GM19438 (cell line): ENCODE measurements around the gene NTM.
A peak's percentile ranks its signal among the peaks of the same experiment; 100 is the strongest.

ENCODE experiments used
- ATAC-seq: cut with Tn5 transposase; IDR thresholded peaks from one replicate; pipeline ENCODE4 v1.9.1; 2021; ENCODE audit warnings: low read depth; ENCODE audit not compliant: unreplicated experiment

Gene NTM

DNA sequence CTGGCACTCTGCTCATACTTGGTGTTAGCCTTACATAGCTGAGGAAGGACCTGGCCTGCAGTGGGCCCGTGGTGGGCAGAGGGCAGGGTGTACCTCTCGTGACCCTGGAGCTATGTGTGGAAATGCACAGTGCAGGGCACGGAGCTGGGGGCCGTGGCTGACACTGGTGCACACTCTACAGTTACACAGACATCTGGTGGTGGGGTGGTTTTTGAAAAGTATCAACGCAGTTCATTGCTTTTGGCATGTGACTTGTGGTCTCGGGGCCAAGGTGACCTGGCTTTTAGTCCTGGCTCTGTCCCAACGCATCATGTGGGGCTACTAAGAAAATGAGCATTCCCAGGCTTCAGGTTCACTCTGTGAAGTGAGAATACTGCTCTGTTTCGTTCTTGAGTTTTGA lies 553.6 kb downstream of the NTM start:
- ATAC-seq = peak; percentile 47

DNA sequence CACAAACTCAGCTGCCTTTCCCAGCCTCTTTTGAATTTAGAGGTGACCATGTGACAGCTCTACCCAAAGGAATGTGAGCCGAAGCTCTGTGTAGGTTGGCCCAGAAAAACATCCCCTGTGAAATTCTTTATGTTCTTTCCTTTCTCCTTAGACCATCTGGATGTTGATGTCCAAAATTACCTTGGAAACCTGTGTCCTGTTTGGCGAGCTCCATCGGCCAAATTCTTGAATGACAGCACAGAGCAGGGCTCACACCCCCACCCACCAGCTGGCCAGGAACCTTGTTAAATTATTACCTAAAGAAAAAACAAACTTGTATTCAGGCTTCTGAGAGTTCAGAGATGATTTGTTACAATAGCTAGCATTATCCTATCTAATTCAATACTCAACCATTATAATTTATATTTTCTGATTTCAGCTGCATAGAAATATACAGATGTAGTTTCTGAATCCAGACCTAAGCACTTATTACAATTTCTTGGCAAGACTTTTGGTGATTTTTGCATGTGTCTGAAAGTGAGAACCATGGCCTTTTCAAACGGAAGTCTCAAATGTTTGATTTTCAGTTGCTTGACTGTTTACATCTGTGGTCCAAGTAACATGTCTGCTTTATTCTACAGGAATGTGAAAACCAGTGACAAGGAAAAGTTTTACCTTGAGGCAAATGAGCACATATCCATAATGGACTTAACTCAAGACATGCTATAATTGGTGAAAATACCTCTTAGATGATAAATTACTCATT lies 554.2 kb downstream of the NTM start:
- ATAC-seq = peak; percentile 46

DNA sequence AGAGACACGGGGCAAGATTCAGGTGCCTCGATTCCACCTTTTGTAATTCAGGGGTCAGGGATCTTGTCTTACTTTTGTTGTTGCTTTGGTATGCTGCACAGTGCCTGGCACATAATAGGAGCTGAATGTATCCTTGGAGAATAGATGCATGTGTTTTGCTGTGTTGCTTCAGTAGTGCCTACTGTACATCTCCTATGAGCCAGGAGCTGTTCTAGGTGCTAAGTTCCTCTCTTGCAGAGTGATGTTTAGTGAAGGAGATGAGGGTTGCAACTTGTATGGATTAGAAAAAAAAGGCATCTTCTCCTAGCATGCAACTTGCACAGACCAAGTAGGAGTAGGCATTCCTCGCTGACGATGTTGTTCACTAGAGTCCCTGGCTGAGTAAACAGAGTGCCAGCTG lies 555.4 kb downstream of the NTM start:
- no peak for ATAC-seq

DNA sequence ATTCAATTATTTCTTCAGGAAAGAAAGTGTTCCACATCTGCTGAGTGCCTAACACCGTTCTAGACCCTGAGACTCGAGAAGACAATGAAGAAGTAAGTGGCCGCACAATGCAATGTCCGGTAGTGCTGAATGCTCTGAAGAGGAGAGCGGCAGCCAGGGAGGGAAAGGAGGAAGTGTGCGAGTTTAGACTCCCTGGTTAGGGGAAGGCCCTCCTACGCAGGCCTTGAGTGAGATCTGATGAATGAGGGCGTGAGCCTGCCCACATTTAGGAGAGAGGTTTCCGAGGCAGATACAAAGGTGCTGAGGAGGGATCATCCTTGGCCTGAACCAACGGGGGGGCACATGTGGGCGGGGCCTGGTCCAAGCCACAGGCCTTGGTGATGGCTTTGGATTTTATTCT lies 558.6 kb downstream of the NTM start:
- ATAC-seq = peak; percentile 49

DNA sequence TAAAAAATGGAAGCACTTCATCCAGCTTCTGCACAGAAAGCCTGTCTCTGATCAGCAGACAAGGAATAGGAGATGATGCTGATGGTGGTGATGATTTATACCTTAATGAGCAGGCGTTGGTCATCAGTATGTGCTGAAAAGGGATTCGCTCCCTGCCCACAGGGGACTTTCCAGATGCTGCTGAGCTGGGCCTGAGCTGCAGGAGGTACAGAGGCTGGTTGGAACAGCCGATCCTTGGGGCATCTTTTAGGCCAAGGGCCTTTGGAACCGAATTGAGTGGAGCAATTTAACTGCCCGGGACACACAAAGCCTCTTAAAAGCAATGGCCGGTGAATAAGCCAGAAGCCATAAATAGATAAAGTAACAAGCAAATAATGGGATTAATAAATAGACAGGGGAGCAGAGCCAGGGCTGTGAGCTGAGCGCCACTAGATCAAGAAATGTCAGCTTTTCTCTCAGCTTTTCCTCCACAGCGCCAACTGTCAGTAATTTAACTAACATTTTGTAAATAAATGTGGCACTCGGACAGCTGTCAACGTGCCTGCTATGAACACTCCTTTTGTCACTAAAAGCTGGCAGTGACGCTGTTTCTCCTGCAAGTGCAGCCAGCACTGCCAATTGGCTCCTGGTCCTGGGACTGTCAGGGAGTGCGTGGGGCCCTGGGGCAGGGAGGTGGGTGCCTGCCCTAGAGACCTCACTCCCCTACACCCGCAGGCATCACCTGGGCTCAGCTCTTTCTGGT lies 562.3 kb downstream of the NTM start:
- no peak for ATAC-seq

DNA sequence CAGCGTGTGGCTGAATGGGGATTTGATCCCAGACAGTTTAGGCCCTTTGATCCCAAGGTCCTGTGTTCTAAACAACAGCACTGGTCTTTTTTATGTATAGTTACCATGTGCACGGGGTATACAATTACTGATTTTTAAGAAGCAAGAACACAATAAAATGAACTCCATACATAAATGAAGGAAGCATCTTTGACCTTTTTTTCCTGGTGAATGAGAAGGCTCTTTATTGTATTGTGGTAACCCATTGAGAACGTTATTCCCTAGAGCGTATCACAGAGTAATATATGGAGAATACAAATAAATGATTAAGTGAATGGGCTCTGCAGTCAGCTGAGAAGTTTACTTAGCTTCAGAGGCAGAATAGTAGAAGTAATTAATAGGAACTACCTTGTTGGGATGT lies 563.6 kb downstream of the NTM start:
- no peak for ATAC-seq

DNA sequence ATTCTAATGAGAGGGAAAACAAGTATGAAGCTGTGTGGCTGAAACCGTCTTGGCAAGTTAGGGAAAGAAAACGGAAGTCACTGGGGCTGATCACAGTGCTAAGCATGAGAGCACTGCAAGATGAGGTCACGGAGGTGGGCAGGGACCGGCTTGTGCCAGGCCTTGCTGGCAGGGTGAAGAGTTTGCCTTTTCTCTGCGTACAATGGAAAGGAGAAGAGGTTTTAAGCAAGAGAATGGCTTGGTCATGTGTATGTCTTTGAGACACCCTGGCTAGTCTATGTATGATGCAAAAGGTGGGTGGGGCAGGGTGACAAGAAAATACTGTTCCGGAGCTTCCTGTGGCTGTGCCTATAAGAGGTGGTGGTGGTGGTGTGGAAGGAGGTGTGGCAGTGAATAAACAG lies 567.9 kb downstream of the NTM start:
- ATAC-seq = no peak

DNA sequence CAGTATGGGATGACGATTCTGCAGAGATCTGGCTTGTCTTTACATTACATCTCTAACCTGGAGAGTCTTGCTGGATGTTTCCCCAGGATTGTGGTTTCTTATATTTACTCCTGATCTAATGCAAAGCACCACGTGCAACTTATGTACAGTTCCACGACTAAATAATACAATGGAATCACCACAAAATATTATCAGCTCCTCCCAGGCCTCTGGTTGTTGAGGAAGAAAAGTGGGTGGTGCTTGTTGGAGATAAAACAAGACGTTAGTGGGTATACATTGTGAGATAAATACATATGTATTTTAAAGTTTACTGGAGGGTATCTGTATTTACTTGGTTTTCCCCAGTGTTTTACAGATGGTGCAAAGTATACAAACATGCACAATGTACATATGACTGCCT lies 569.7 kb downstream of the NTM start:
- no peak for ATAC-seq

DNA sequence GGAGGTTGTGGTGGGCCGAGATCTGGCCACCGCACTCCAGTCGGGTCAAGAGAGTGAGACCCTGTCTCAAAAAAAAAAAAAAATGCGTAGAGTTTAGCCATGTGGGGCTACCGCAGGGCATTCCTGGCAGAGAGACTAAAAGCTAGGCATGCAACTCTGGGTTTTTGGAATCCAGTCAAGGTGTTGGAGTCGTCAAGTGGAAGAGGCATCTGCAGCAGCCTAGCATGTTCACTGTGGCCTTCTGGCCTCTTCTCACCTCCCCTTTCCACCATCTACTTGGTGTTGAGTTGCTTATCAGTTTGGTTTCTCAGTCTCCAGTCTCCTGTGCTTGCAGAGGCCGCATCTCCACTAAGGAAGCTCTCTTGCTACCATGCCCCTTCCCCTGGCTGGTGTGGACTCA lies 572.5 kb downstream of the NTM start:
- ATAC-seq = no peak

DNA sequence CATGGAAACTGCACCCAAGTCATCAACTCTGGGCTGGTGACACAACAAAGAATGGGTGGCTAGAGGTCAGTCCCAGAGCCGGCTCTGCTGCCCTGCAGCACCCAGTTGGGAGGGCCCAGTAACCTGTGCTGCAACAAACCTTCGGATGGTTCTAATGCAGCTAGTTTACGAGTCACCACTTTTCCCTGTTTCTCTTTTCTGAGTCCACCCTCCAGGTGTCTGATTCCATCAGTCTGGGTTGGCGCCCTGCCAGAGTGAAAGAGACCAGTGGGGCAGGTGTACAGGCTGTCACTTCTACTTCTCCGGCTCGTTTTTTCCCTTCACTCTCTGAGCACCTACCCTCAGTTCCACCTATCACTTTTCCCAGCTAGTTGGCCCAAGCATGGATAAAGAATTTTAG lies 572.9 kb downstream of the NTM start:
- no peak for ATAC-seq

DNA sequence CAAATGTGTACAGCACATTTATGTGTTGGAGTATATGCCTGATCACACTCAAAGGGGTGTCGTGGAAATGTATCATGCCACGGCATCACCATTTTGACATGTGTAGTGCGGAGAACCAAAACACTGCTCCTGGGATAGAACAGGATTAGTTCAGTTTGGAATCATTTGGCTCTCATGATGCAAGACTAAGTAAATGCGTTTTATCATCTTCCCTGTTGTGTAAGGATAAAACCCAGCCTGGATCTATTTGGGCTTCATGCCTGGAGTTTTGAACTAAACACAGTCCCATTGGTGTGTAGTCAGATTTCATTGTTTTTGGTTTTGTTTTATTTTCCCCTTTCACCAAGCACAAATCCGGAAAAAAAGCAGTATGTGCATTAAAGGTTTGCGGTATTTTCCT lies 574.3 kb downstream of the NTM start:
- no peak for ATAC-seq

DNA sequence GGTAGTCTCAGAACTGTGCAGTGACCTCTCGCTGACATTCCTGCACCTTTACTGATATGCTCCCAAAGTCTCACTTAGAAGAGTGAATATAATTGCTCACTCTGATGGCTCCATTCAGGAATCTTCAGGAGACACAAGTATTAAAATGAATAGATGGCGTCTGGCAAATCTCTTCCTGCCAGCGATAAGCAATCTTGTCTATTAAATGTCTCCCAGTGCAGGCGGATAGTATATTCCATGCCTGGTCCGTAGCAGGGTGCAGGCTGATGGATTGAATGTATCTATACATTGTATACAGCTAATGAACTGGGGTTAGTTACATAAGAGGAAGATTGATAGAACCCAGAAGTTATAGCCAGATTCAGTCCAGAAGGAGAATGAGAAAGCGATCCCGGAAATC lies 575.3 kb downstream of the NTM start:
- no peak for ATAC-seq

DNA sequence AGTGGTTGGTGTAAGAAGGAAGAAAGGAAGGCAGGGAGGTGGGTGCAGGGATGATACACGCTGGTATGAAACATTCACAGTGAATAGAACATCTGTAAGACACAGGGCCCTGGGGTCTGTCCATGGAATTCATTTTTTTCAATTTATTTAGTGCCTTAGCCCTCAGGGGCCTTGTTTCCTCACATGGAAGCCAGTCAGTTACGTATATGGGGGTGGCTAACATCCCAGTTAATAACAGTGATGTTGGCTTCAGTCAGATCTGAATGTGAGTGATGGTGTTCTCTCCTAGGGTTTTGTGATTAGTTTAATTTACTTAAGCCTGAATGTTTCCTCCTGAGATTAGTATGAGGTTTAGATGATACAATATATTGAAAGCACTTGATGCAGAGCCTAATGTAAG lies 577.1 kb downstream of the NTM start:
- ATAC-seq = no peak

DNA sequence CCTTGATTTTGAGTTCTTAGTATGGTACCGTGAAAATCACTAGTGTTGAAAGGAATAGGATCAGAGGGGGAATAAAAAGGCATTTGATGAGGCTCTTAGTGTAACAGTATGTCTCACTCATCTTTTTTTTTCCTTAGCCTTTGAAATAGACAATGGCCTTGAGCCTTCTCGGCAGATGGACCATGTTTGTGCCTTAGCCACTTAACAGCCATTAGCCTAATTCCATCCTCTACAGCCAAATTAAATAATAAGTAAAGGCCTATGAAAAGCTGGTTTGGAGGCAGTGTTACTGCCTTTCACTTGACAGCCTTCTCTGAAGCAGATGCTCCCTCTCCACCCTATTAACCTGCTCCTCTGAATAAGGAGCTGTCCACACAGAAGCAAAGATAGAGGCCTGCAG lies 580.7 kb downstream of the NTM start:
- ATAC-seq = no peak

DNA sequence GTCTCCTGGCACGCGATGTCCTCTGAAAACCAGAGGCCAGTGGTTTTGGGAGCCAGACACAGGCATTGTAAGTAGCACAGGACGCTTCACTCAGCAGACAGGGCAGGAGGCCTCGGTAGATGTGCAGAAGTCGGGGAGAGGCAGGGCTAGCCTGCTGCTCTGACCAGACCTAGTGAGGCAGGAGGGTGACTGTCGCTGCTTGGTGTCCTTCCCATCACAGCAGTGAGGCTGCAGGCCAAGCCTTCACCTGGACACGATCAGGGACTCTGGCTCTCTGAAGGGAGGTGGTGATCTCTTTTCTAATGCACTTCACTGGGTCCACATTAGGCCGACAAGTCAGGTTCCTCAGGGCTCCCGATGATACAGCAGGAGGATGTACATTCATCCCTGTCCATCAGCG lies 583.7 kb downstream of the NTM start:
- no peak for ATAC-seq

DNA sequence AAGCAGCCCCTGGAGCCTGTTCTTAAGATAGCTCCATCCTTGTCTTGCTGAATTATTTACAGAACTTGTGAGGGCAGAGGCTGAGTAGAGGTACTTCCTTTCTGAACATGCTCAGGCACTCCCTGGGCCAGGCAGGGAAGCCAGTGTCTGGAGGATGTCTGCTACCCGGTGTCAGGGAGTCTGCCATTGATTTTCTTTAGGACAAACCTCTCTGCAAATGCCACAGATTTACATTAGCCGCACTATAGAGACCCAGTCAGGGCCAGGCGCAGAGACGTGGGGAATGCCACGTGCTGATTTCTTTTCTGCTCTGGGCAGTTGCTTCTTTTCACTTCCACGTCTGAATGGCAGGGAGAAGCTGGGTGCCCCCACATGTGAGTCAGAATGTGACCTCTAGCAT lies 585.5 kb downstream of the NTM start:
- ATAC-seq = no peak

DNA sequence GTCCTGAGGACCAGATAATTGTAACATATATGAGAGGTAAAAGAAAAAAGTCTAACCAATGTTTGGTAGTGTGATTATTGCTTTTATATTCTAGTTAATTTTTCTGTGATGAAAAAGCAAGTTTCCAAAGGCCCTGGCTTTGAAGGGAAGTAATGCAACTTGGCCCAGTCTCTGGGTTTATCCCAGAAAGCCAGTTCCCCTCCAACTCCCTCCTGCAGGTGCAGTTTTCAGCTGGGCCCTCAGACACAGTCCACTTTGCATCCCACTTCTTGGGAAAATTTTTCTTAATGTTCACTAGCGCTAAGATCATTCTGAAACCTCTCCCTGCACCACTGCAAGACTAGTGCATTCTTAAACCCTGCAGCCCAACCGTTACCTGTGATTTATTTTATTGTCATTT lies 586.8 kb downstream of the NTM start:
- no peak for ATAC-seq

DNA sequence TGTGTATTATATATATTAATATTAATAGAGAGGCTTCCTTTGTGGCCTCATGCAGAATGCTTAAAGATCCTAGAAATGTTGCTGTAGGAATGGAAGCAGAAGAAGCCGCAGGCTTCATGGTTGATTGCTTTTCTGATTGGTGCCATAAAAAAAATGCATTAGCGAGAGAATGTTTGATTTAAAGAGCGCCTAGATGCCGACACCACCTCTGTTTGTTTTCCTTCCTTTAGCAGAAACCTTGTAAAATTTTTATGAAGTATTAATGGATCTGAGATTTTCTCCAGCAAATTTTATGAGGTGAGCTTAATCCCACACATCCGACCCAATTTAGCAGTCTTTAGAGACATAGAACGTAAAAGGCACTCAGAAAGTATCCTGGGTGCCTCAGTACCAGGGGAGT lies 587.5 kb downstream of the NTM start:
- ATAC-seq = no peak

DNA sequence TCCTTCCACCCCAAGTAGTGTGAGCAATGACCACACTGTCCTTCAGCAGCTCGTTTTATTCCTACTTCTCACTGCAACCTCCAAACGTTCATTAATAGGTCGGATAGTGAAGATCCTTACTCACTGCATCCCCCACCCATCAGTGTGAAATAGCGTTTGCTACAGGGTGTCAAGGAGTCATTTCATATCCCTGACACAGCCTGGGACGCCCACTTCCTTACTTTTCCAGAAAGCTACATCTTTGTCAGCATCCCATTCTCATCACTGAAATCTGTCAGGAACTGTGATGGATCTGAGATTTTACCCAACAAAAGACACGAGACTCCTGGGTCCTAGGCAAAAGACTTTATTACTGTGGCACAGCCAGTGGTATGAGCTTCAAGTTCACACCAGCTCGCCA lies 592.4 kb downstream of the NTM start:
- ATAC-seq = no peak

DNA sequence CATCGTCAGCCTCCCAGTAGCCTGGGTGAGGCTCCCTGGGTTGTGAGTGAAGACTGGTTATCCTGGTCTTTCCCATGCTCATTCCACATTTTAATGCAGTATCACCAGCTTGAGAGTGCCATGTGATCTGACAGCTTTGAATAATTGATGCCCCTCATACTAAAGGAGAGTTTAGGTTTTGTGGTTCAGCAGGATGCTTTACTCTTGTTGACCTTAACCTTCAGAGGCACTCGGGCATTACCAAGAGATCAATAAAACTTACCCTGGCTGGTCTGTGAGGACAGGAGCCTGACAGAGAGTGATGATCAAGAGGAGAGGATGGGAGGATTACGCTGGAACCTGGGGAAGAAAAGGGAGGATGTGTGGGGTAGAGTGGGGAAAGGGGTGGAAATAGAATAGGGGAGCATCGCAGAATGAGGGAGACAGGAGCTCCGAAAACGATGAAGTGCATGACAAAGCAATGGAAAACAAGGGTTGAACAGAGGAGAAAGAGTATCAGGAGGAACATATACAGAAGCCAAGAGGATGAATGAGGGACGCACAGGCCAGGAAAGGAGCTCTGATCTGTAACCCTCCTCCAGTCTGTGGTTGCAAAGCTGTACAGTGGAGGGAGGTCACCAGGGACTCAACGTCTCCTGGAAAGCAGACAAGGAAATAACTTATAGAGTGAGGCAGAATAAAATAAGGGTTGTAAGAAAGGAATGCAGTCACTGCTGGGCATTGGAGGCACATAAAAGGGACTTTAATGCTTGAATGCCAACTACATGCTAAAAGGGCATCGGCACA lies 594.5 kb downstream of the NTM start:
- ATAC-seq = no peak

DNA sequence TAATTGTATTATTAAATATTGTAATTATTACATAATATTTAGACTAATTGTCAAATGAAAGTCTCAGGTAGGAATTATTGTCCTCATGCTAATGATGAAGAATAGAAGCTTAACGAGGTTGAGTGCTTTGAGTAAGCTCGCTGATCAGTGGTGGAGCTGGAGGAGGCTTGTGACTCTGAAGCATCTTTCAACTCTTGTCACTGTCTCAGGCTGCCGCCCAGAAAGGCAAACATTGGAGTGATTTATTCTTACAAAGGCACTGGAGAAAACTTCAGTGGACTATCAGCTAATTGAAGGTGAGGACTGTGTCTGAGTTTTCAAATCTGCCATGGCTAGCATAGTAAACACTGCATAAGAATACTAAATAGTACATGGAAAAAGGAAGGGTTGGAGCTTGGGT lies 595.1 kb downstream of the NTM start:
- no peak for ATAC-seq

DNA sequence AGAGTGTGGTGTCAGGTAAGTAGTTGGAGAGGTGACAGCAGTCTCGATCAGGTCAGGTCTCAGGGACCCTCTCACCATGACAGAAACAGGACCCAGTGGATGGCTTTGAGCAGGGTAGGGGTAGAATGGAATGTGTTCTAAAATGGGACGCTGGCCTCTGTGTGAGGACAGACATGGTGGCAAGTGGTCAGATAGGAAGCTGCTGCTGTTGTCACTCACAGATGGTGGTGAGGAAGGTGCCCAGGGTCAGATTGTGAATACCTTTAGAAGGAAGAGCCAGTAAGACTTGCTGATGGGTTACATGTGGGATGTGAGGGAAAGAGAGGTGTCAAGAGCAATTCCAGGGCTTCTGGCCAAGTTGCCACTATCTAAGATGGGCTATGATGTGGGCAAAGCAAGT lies 596.3 kb downstream of the NTM start:
- no peak for ATAC-seq
